Epidermal melanocyte (primary cell): ENCODE data around the gene CTAGE1.
"Not testable (repeated sequence)": the region's sequence is repeated elsewhere in the genome, so short reads cannot be mapped to it uniquely, and the experiment has no call there.

Experiments used
- DNase-seq: peaks from one replicate; pipeline ENCODE4 v3.0.0; 2011; ENCODE audit warnings: low spot score; ENCODE audit not compliant: insufficient read length

Gene CTAGE1, protein sequence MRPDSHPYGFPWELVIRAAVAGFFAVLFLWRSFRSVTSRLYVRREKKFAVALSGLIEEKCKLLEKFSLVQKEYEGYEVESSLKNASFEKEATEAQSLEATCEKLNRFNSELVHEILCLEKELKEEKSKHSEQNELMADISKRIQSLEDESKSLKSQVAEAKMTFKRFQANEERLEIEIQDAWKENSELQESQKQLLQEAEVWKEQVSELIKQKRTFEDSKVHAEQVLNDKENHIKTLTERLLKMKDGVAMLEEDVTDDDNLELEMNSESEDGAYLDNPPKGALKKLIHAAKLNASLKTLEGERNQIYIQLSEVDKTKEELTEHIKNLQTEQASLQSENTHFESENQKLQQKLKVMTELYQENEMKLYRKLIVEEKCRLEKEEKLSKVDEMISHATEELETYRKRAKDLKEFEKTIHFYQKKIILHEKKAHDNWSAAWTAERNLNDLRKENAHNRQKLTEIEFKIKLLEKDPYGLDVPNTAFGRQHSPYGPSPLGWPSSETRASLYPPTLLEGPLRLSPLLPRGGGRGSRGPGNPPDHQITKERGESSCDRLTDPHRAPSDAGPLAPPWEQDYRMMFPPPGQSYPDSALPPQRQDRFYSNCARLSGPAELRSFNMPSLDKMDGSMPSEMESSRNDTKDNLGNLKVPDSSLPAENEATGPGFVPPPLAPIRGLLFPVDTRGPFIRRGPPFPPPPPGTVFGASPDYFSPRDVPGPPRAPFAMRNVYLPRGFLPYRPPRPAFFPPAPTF

GRCh38 chr18:22417496-22418188, at the start of gene CTAGE1:
CTAGE1 (minus strand) TSS chr18:22417915; CDS start chr18:22417811, 104 bp downstream.
- DNase-seq: no peak

GRCh38 chr18:22466608-22467395, 49.1 kb upstream of the CTAGE1 start:
- no peak for DNase-seq

- no peak for DNase-seq
These were observed 48.2 kb upstream of the CTAGE1 start for GRCh38 chr18:22465859-22466457.

- DNase-seq: no peak
These were observed 45.4 kb upstream of the CTAGE1 start for GRCh38 chr18:22463076-22463475.

- DNase-seq: no peak
These were observed 41.8 kb upstream of the CTAGE1 start for GRCh38 chr18:22459491-22459890.

GRCh38 chr18:22457524-22457923, 39.8 kb upstream of the CTAGE1 start:
- DNase-seq: no peak

GRCh38 chr18:22456547-22456946, 38.8 kb upstream of the CTAGE1 start:
- DNase-seq: no peak

DNA sequence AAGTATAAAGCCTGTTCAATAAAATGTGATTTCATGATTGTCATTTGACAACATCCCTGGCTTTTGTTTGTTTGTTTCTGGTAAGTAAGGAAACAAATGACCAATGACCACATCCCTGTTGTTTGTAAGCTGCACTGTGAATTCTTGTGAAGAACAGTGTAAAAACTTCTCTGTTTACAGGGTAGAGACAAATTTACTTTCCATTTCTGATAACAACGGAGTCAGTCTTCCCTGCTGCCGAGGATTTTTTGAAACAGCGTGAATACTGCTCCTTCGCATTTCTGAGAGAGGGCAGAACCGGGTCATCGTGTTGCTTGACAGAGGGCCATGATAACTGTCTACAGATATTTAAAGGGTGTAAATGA, 38.4 kb upstream of the CTAGE1 start:
- no peak for DNase-seq

DNA sequence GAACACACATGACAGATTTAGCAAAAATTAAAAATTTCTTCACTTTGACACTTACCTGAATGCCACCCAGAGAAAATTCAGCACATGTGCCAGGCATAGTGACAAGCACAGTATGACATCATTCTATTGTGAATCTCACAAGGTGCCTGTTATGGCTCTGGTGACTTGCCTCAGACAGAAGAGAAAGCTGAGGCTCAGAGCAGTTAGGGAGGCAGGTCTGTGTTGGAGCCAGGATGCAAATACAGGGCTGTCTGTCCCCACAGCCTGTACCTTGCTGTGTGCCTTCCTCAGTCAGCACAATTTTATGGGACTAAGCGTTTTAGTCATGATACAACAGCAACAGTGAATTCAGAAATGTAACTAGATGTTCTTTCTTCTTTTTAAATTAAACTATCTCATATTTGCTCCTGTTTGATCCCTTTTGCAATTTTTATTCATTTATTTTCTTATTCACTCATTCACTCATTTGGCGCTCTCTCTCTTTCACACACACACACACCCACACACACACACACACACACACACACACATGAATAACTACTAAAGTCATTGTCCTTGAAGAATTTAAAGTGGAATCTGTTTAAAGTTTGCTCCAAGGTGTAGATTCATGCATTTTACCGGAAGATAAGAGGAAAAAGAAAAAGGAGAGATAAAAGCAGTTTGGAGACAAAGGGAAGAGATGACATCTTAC, 37.9 kb upstream of the CTAGE1 start:
- no peak for DNase-seq

GRCh38 chr18:22453315-22453714, 35.6 kb upstream of the CTAGE1 start:
- no peak for DNase-seq

DNA sequence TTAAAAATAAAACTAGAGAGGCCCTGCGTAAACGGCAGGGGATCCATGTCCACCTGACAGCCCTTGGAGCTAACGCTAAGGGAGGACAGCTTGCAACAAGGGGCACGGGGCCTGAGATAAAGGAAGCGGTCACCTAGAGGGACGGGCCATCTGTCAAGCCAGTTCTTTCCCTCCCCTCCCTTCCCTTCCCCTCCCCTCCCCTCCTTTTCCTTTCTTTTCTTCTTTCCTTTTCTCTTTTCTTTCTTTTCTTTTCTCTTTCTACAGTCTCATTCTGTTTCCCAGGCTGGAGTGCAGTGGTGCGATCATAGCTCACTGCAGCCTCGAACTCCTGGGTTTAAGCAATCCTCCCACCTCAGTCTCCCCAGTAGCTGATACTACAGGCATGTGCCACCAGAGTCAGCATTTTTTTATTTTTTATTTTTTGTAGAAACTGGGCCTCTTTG, 34.5 kb upstream of the CTAGE1 start:
- no peak for DNase-seq

DNA sequence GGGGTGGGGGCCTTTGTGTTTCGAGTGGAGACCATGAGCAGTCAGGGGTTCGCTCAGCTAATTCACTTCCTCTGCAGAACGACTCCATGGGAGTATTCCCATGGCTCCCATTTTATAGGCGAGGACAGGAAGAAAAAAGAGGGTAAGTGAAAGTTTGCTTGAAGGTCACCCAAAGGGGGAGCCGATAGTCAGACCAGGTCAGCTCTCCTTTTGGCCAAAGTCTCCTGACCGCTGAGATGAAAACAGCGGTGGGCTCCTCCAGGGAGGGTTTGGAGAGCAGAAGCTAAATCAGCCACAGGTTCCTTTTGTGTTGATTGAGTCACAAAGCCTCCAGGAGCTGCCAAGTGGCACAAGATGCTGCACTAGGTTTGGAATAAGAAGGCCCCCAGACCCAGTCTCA, 34.1 kb upstream of the CTAGE1 start:
- no peak for DNase-seq

- DNase-seq: not testable (repeated sequence)
These were observed 33.1 kb upstream of the CTAGE1 start for GRCh38 chr18:22450766-22451165.

DNA sequence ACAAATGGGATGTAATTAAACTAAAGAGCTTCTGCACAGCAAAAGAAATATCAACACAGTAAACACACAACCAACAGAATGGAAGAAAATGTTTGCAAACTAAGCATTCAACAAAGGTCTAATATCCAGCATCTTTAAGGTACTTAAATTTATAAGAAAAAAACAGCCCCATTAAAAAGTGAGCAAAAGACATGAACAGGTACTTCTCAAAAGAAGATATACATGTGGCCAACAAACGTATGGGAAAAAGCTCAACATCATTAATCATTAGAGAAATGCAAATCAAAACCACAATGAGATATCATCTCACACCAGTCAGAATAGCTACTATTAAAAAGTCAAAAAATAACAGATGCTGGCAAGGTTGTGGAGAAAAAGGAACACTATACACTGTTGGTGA, 32.6 kb upstream of the CTAGE1 start:
- DNase-seq: not testable (repeated sequence)

GRCh38 chr18:22449753-22450152, 32.0 kb upstream of the CTAGE1 start:
- DNase-seq: not testable (repeated sequence)

GRCh38 chr18:22448238-22448637, 30.5 kb upstream of the CTAGE1 start:
- no peak for DNase-seq

- no peak for DNase-seq
These were observed 30.1 kb upstream of the CTAGE1 start for GRCh38 chr18:22447792-22448191.

GRCh38 chr18:22446911-22447310, 29.2 kb upstream of the CTAGE1 start:
- DNase-seq: no peak

DNA sequence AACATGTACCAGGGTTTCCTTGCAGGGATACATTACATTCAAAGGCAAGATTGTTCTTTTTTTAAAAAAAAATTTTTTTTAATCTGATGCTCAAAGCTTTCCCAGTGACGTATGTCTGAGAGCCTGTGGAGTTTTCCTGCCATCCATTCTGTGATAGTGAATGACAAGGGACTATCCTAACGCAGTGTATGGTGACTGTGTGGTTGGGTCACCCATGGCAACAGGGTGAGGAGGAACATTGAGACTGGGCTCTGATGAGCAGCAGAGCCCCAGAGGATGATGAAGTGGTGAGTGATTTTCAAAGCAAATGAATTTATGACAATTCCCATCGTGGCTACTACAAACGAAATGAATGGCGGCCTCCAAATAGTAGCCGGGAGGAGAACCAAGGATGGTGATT, 28.6 kb upstream of the CTAGE1 start:
- DNase-seq: no peak

- no peak for DNase-seq
These were observed 23.9 kb upstream of the CTAGE1 start for GRCh38 chr18:22441638-22442037.
